HEK293 (cell line): ENCODE measurements around the gene CEBPG.

ENCODE experiments used
- MYNN ChIP-seq: fragments of 450-650 bp; formaldehyde crosslinking; IDR thresholded peaks from 2 replicates; pipeline ENCODE4 v1.5.1; 2016; ENCODE audit warnings: missing biosample characterization, missing genetic modification characterization, borderline replicate concordance
- ZBTB21 ChIP-seq: fragments of 450-650 bp; formaldehyde crosslinking; IDR thresholded peaks from 2 replicates; pipeline ENCODE4 v1.5.1; 2017; ENCODE audit warnings: missing biosample characterization, missing genetic modification characterization
- ZNF121 ChIP-seq: fragments of 450-650 bp; formaldehyde crosslinking; IDR thresholded peaks from 2 replicates; pipeline ENCODE4 v1.5.1; 2016; ENCODE audit warnings: missing biosample characterization, missing genetic modification characterization
- ZNF274 ChIP-seq, 2 experiments: fragments of 200-500 bp in 1 of 2; fragments of 450-650 bp in 1 of 2; sonication (Bioruptor generic) in 1 of 2; formaldehyde crosslinking in 1 of 2; IDR thresholded peaks; 2 replicates each; pipeline versions ENCODE4 v1.5.1 to v1.6.1; 2014 to 2016; ENCODE audit warnings: borderline replicate concordance in 1 of 2, inconsistent platforms in 1 of 2, low read length in 1 of 2, missing biosample characterization in 1 of 2, missing genetic modification characterization in 1 of 2
- ZNF292 ChIP-seq: fragments of 450-650 bp; formaldehyde crosslinking; IDR thresholded peaks from 2 replicates; pipeline ENCODE4 v1.5.1; 2016; ENCODE audit warnings: low read depth, missing biosample characterization, missing genetic modification characterization, borderline replicate concordance
- ZNF362 ChIP-seq: fragments of 450-650 bp; formaldehyde crosslinking; IDR thresholded peaks from 2 replicates; pipeline ENCODE4 v1.5.1; 2016; ENCODE audit warnings: missing biosample characterization, missing genetic modification characterization
- ZSCAN5A ChIP-seq: fragments of 450-650 bp; formaldehyde crosslinking; IDR thresholded peaks from 2 replicates; pipeline ENCODE4 v1.5.1; 2016; ENCODE audit warnings: missing biosample characterization, missing genetic modification characterization
- TF ChIP-seq, protein P1 (sequence below): fragments of 450-650 bp; formaldehyde crosslinking; IDR thresholded peaks from 2 replicates; pipeline ENCODE4 v1.5.1; 2016; ENCODE audit warnings: missing biosample characterization, missing genetic modification characterization, low read depth
- TF ChIP-seq, protein P2 (sequence below): fragments of 450-650 bp; formaldehyde crosslinking; IDR thresholded peaks from 2 replicates; pipeline ENCODE4 v1.5.1; 2016; ENCODE audit warnings: missing biosample characterization, missing genetic modification characterization

DNA sequence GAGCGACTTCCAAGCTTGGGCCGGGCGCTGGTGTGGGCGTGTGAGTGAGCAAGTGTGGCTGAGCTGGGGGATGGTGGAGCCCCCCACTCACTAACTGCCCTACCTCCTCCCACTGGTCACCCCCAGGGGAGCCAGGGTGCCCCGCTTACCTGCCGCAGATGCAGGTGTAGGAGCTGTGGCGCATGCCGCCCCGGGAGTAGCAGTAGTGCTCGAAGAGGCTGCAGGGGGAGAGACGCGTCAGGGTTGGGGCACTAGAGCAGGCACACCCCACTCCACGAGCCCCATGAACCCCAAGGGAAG is 39.9 kb downstream of the CEBPG start:
- TF ChIP-seq ZNF362 (tag by site-specific recombination) (no peak), ZSCAN5A (no peak), ZNF274 (IDR thresholded peaks at IDR 0.05; ENCODE audit: low read length) (no peak), ZNF274 (tag by site-specific recombination; IDR thresholded peaks at IDR 0.05; ENCODE audit: borderline replicate concordance) (no peak), MYNN (tag by site-specific recombination) (no peak), ZNF292 (tag by site-specific recombination) (no peak), ZNF121 (no peak), ZBTB21 (tag by site-specific recombination) (no peak)
- TF ChIP-seq, protein P1, sequence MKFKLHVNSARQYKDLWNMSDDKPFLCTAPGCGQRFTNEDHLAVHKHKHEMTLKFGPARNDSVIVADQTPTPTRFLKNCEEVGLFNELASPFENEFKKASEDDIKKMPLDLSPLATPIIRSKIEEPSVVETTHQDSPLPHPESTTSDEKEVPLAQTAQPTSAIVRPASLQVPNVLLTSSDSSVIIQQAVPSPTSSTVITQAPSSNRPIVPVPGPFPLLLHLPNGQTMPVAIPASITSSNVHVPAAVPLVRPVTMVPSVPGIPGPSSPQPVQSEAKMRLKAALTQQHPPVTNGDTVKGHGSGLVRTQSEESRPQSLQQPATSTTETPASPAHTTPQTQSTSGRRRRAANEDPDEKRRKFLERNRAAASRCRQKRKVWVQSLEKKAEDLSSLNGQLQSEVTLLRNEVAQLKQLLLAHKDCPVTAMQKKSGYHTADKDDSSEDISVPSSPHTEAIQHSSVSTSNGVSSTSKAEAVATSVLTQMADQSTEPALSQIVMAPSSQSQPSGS (tag by site-specific recombination), result no peak
- TF ChIP-seq, protein P2, sequence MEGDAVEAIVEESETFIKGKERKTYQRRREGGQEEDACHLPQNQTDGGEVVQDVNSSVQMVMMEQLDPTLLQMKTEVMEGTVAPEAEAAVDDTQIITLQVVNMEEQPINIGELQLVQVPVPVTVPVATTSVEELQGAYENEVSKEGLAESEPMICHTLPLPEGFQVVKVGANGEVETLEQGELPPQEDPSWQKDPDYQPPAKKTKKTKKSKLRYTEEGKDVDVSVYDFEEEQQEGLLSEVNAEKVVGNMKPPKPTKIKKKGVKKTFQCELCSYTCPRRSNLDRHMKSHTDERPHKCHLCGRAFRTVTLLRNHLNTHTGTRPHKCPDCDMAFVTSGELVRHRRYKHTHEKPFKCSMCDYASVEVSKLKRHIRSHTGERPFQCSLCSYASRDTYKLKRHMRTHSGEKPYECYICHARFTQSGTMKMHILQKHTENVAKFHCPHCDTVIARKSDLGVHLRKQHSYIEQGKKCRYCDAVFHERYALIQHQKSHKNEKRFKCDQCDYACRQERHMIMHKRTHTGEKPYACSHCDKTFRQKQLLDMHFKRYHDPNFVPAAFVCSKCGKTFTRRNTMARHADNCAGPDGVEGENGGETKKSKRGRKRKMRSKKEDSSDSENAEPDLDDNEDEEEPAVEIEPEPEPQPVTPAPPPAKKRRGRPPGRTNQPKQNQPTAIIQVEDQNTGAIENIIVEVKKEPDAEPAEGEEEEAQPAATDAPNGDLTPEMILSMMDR (tag by site-specific recombination), result no peak
